ENCODE data around the gene GRM8. TPM values are rescaled to one million over a fixed set of nuclear protein-coding genes. Genes with fewer than 3 reads are reported as not detected.

Gene GRM8
- total RNA-seq, 1 experiment from 2014 or later = 0.80 TPM

- no peak for TF ChIP-seq EZH2 (IDR thresholded peaks at IDR 0.05; ENCODE audit: borderline replicate concordance, low read depth, low read length, poor library complexity, severe bottlenecking)
- TF ChIP-seq CTCF (conservative IDR thresholded peaks at IDR 0.05; ENCODE audit: low read depth, low read length) = no peak
- intact Hi-C loops (cut with micrococcal nuclease; ENCODE audit: unreplicated experiment) = no loop called here
- CTCF ChIA-PET = no interaction called here
These were observed 617.2 kb downstream of the GRM8 start for GRCh38 chr7:126635545-126635944.

GRCh38 chr7:126608339-126608776 is 644.4 kb downstream of the GRM8 start:
- DNase-seq (ENCODE audit: low spot score) = peak; percentile 55
- H3K4me3 ChIP-seq (ENCODE audit: low read depth, low read length, poor library complexity, severe bottlenecking) = no peak overlapping the region
- BruUV-seq (replicated peaks) = no TSS peak
- no peaks in the 10 kb centered on the region for H3K9me3 ChIP-seq (ENCODE audit: low read depth, low read length, poor library complexity, severe bottlenecking)
- H3K36me3 ChIP-seq (ENCODE audit: insufficient read depth, low read length, poor library complexity, severe bottlenecking) = no peaks in the 10 kb centered on the region
- H3K27ac ChIP-seq (ENCODE audit: low read depth, low read length, poor library complexity, severe bottlenecking) = no peak overlapping the region
- no peaks in the 10 kb centered on the region for H3K4me1 ChIP-seq (ENCODE audit: insufficient read depth, low read length, poor library complexity, severe bottlenecking)
- POLR2A ChIA-PET (ENCODE audit: low non-redundant PET) = no interaction called here
- TF ChIP-seq CTCF (conservative IDR thresholded peaks at IDR 0.05; ENCODE audit: low read depth, low read length) = peak; percentile 68
- no peak for TF ChIP-seq EZH2 (IDR thresholded peaks at IDR 0.05; ENCODE audit: borderline replicate concordance, low read depth, low read length, poor library complexity, severe bottlenecking)
- CTCF ChIA-PET = no interaction called here
- no peaks in the 10 kb centered on the region for H3K27me3 ChIP-seq (replicated peaks; ENCODE audit: insufficient read depth, low read depth, low read length, poor library complexity)
- intact Hi-C loops (cut with micrococcal nuclease; ENCODE audit: unreplicated experiment) = no loop called here

More at GRCh38 chr7:126635545-126635944, 617.2 kb downstream of the GRM8 start:
- no peak for DNase-seq (ENCODE audit: low spot score)
- H3K36me3 ChIP-seq (ENCODE audit: insufficient read depth, low read length, poor library complexity, severe bottlenecking) = no peaks in the 10 kb centered on the region
- no peaks in the 10 kb centered on the region for H3K4me1 ChIP-seq (ENCODE audit: insufficient read depth, low read length, poor library complexity, severe bottlenecking)
- no peaks in the 10 kb centered on the region for H3K9me3 ChIP-seq (ENCODE audit: low read depth, low read length, poor library complexity, severe bottlenecking)
- no peaks in the 10 kb centered on the region for H3K27me3 ChIP-seq (replicated peaks; ENCODE audit: insufficient read depth, low read depth, low read length, poor library complexity)
- no peak overlapping the region for H3K4me3 ChIP-seq (ENCODE audit: low read depth, low read length, poor library complexity, severe bottlenecking)
- BruUV-seq (replicated peaks) = no TSS peak
- no peak overlapping the region for H3K27ac ChIP-seq (ENCODE audit: low read depth, low read length, poor library complexity, severe bottlenecking)
- POLR2A ChIA-PET (ENCODE audit: low non-redundant PET) = no interaction called here

GRCh38 chr7:126606331-126606730 is 646.4 kb downstream of the GRM8 start:
- no peaks in the 10 kb centered on the region for H3K36me3 ChIP-seq (ENCODE audit: insufficient read depth, low read length, poor library complexity, severe bottlenecking)

More at GRCh38 chr7:126606331-126606730, 646.4 kb downstream of the GRM8 start:
- intact Hi-C loops (cut with micrococcal nuclease; ENCODE audit: unreplicated experiment) = no loop called here
- no peaks in the 10 kb centered on the region for H3K4me1 ChIP-seq (ENCODE audit: insufficient read depth, low read length, poor library complexity, severe bottlenecking)
- no TSS peak for BruUV-seq (replicated peaks)
- H3K27ac ChIP-seq (ENCODE audit: low read depth, low read length, poor library complexity, severe bottlenecking) = no peak overlapping the region
- no peak overlapping the region for H3K4me3 ChIP-seq (ENCODE audit: low read depth, low read length, poor library complexity, severe bottlenecking)
- ChIA-PET CTCF (no interaction called here), POLR2A (ENCODE audit: low non-redundant PET) (no interaction called here)
- DNase-seq (ENCODE audit: low spot score) = no peak
- no peak for TF ChIP-seq CTCF (conservative IDR thresholded peaks at IDR 0.05; ENCODE audit: low read depth, low read length)
- TF ChIP-seq EZH2 (IDR thresholded peaks at IDR 0.05; ENCODE audit: borderline replicate concordance, low read depth, low read length, poor library complexity, severe bottlenecking) = no peak
- no peaks in the 10 kb centered on the region for H3K9me3 ChIP-seq (ENCODE audit: low read depth, low read length, poor library complexity, severe bottlenecking)
- H3K27me3 ChIP-seq (replicated peaks; ENCODE audit: insufficient read depth, low read depth, low read length, poor library complexity) = no peaks in the 10 kb centered on the region
